ENCODE data around the gene FAM47C.
"Not testable (repeated sequence)": the region's sequence is repeated elsewhere in the genome, so short reads cannot be mapped to it uniquely, and the experiment has no call there.

Gene FAM47C

DNA sequence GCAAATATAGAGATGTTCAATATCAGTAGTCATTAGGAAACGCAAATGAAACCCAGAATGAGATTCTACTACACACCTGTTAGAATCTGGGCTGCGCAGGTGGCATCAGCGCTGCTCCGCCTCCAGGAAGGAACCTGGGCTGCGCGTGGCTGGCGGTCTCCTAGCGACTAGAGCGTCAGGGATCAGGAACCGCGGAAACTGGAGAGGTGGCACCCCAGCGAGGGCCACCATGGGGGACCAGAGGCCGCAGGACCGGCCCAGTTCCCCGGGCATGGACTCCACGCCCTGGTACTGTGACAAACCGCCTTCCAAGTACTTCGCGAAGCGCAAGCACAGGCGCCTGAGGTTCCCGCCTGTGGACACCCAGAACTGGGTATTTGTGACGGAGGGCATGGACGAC is at the start of gene FAM47C:
FAM47C (plus strand) TSS at position 185 of the 400 bp plus-strand sequence; CDS start at position 230, 45 bp downstream.
- DNase-seq (ENCODE audit: low spot score) = not testable (repeated sequence)

DNA sequence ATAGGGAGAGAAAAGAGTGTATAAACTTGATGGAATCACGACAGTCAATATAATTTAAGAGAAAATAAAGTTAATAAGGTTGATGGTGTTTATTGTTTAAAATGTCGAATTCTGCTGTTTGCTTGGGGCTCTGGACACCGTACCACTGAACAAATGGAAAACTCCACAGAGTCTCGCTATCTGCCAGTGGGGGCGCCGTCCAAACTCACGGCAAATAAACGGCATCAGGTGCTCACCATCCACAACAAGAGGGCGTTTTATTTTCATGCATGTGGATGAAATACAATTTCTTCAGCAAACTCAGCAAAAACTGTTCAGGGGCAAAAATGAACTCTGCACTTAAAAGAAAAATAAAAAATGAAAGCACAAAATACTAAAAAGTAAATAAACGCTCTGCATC is 46.6 kb upstream of the FAM47C start:
- DNase-seq (ENCODE audit: low spot score) = no peak

GRCh38 chrX:36963069-36963808 is 44.9 kb upstream of the FAM47C start:
- no peak for DNase-seq (ENCODE audit: low spot score)

DNA sequence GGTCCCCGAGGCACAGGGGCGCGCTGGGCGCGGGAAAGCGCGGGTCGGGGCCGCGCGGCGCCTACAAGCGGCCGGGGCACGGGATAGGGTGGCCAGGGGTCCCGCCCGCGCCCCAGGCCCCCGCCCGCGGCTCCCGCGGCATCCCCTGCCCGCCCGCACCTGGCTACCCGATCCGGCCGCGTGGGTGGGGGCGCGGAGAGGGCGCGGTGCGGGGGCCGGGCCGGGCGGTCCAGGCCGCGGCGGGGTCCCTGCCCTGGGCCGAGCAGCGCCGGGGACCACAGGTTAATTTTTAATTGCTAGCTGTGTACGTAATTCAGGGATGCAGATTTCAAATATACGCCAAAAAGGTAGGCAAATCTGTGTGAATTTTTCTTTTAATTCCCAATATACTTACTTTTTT is 44.3 kb upstream of the FAM47C start:
- no peak for DNase-seq (ENCODE audit: low spot score)

DNA sequence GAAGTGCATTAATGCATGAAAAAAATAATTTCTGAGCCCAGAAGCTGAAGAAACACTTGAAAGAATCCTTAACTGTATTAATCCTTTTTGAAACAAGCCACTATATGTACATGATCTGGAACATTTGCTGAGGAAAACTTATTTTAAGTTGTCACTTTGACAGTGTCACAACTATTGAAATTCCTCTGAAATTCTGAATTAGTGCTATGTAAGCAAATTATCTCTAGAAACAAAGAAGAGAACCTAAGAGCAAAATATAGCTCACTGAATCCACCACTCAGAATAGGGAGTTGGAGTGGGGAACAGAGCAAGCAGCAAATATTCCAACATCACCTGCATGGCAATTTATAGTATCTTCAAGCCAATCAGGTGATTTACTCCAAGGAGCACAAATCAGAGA is 34.6 kb upstream of the FAM47C start:
- DNase-seq (ENCODE audit: low spot score) = no peak

- DNase-seq (ENCODE audit: low spot score) = no peak
Measured at GRCh38 chrX:36974911-36975310, 33.3 kb upstream of the FAM47C start.

GRCh38 chrX:36978886-36979285 is 29.3 kb upstream of the FAM47C start:
- no peak for DNase-seq (ENCODE audit: low spot score)

DNA sequence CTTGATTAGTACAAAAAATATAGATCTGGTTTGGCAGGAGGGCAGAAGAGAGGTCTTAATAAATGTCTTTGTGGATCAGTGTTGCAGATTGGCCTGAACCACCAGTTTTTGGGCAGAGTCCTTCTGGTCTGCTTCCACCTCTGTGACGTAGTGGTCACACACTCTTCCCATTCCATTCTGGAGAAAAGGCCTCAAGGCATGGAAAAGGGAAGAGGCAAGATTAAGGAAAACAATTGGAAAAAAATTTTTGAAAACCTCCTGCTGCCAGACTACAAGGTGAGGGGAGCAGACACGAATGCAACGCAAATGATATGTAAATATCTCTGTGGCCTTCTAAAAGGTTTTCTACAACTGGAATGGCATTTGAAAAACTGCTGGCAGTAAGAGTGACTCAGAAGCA is 24.3 kb upstream of the FAM47C start:
- no peak for DNase-seq (ENCODE audit: low spot score)

GRCh38 chrX:36985416-36986209 is 22.6 kb upstream of the FAM47C start:
- not testable (repeated sequence) for DNase-seq (ENCODE audit: low spot score)

DNA sequence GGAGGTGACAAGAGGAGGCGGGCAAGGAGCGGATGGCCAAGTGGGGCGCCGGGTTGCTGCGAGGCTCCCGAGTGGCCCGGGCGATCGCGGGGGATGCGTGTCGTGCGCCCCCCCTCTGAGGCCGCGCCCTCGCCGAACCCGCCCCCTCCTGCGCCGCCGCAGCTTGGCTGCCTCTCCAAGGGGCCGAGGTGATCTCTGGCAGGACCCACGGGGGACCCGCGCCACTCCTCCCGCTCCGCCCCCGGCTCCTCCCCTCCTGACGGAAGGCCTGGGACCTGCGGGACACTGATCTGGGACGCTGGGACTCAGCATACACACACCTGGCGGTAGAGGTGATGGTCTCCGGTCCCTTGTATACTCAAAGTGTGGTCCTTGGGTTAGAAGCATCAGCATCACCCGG is 21.9 kb upstream of the FAM47C start:
- DNase-seq (ENCODE audit: low spot score) = no peak

DNA sequence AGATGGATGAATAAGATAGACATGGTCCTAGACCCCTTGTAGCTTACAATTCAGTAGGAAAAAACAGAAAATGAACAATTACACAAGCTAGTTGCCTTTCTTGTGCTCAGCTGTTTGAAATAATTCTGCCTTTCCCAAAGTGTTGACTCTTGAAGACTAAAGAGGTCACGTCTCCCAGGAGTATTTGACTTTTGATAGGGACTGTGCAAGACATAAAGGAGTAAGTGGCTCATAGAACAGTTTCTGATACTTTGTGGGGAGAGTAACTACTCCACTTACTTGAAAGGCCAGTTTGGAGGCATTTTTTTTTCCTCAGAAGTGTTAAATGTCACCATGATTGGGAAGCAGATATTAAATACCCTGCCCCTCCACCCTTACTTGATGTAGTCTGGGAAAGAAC is 21.0 kb upstream of the FAM47C start:
- DNase-seq (ENCODE audit: low spot score) = not testable (repeated sequence)

GRCh38 chrX:37000140-37000539 is 8.0 kb upstream of the FAM47C start:
- DNase-seq (ENCODE audit: low spot score) = no peak

- no peak for DNase-seq (ENCODE audit: low spot score)
Measured at GRCh38 chrX:37010496-37010895, 2.3 kb downstream of the FAM47C start.

DNA sequence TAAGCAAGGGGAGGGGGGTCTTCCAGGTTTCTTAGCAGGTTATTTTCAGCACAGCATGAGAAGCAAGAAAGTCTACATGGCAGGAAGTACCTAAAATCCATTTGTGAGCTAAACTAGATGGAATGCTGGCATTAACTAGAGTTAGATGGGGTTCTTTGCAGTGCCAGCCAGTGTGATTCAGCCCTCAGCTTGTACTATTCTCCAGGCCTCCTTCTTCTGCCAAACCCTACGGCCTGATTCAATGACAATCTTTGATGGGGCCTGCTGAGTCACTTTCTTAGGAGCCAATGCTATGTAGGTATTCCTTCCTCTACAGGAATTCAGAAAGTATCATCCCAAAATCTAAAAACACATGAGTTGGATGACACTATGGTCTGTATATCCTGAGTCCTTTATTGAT is 26.1 kb downstream of the FAM47C start:
- DNase-seq (ENCODE audit: low spot score) = not testable (repeated sequence)

DNA sequence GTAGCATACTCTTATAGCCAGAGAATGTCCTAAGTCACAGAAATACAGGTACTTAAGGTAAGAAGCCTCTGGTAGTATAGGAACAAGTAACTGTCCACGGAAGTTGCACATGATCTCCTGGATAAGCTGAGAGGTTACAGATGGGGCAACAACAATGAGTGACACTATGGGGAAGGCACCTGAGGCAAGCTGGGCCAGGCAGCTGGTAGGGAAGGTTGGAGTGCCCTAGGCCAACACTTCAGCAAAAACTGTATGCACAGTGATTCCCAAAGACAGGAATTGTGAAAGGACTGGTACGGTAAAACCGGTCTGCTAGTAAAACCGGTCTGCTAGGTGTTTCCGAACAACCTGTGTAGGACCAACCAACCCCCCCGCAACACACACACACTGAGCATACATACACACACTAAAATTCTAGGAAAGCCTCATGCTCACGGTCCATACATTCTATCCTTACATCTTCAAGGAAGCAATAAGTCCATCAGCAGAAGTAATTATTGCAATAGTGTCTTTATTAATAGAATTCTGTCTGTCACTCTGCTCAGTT is 28.6 kb downstream of the FAM47C start:
- DNase-seq (ENCODE audit: low spot score) = not testable (repeated sequence)

DNA sequence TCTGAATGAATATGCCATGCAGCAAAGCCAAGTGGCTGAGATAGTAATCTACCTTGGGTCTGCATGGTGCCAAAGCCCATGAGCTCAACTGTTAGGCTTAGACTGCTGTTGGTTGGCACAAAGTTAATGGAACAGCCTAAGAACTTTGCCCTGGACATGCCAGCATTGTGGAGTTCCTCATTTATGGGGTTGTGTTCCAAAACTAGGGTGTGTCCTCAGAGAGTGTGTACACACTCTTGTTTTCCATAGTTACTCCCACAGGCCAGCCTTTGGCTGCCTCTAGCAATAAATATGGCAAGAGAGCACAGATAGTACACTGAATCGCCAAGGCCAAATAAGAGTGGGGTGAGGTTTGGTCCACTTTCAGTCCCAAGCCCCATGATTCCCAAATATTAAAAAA is 30.6 kb downstream of the FAM47C start:
- not testable (repeated sequence) for DNase-seq (ENCODE audit: low spot score)

- not testable (repeated sequence) for DNase-seq (ENCODE audit: low spot score)
Measured at GRCh38 chrX:37042956-37043885, 35.1 kb downstream of the FAM47C start.

- no peak for DNase-seq (ENCODE audit: low spot score)
Measured at GRCh38 chrX:37047776-37048175, 39.6 kb downstream of the FAM47C start.

DNA sequence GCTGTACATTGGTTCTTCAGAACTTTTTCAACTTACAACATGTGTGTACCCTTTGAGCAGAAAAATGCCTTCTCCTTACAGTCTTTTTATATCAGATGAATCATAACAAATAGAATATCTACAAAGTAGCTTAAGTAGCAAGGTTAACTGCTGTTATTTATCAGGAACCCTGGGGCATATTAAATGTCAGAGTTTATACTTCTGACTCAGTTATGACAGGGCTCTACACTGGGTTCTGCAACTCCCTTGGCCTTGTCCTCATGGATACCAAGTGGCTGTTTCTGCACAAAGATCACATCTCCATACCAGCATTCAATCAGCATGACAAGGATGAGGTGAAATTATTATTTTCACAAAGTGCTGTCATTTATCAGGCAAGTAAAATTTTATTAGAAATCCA is 49.4 kb downstream of the FAM47C start:
- DNase-seq (ENCODE audit: low spot score) = not testable (repeated sequence)

DNA sequence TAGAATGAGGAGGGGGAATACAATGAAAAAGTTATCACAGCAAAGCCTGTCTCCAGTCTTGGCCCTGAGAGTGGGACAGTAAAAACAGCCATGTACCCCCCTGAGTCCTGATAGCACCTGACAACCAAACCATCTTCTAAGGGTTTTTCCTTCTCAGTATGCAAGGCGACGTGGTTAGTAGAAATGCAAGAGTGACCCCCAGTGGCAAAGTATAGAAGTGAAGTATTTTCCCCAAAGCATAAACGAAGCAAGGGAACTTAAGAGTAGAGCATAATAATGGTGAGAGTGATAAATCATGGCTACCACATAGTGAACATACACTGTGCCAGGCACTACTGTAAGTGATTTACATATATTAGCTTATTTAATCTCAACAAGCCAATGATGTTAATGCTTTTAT is 52.8 kb downstream of the FAM47C start:
- peak; percentile 21 for DNase-seq (ENCODE audit: low spot score)
